Fibroblast of the conjunctiva (primary cell): ENCODE measurements around the gene RUNX2.

ENCODE experiments used
- DNase-seq: peaks from one replicate; pipeline ENCODE4 v3.0.0-alpha.2; 2010; ENCODE audit warnings: low read depth

The RUNX2 gene

GRCh38 chr6:45433533-45434380 is 105.6 kb downstream of the RUNX2 start:
- DNase-seq = no peak

- DNase-seq = no peak
Observed at GRCh38 chr6:45434381-45434700, 106.2 kb downstream of the RUNX2 start.

- no peak for DNase-seq
Observed at GRCh38 chr6:45436544-45437438, 108.7 kb downstream of the RUNX2 start.

GRCh38 chr6:45437439-45437815 is 109.3 kb downstream of the RUNX2 start:
- DNase-seq = no peak

GRCh38 chr6:45438151-45438550 is 110.0 kb downstream of the RUNX2 start:
- DNase-seq = no peak

- DNase-seq = peak; percentile 76
Observed at GRCh38 chr6:45438849-45439406, 110.8 kb downstream of the RUNX2 start.

- DNase-seq = no peak
Observed at GRCh38 chr6:45439459-45439858, 111.3 kb downstream of the RUNX2 start.

GRCh38 chr6:45439861-45440388 is 111.8 kb downstream of the RUNX2 start:
- no peak for DNase-seq

- DNase-seq = no peak
Observed at GRCh38 chr6:45441851-45442453, 113.8 kb downstream of the RUNX2 start.

- no peak for DNase-seq
Observed at GRCh38 chr6:45442716-45443115, 114.6 kb downstream of the RUNX2 start.

GRCh38 chr6:45445364-45445748 is 117.2 kb downstream of the RUNX2 start:
- DNase-seq = no peak

GRCh38 chr6:45445749-45446549 is 117.8 kb downstream of the RUNX2 start:
- peak; percentile 99 for DNase-seq

GRCh38 chr6:45447005-45447404 is 118.9 kb downstream of the RUNX2 start:
- DNase-seq = no peak

GRCh38 chr6:45447716-45448115 is 119.6 kb downstream of the RUNX2 start:
- DNase-seq = no peak

- no peak for DNase-seq
Observed at GRCh38 chr6:45448417-45449389, 120.6 kb downstream of the RUNX2 start.

- DNase-seq = no peak
Observed at GRCh38 chr6:45450132-45450531, 122.0 kb downstream of the RUNX2 start.

- no peak for DNase-seq
Observed at GRCh38 chr6:45450831-45451230, 122.7 kb downstream of the RUNX2 start.

- DNase-seq = no peak
Observed at GRCh38 chr6:45454008-45454911, 126.1 kb downstream of the RUNX2 start.

GRCh38 chr6:45455408-45455807 is 127.3 kb downstream of the RUNX2 start:
- DNase-seq = no peak
